Measurements from ENCODE around the gene FBXO24. TPM values are rescaled to one million over a fixed set of nuclear protein-coding genes. Genes with fewer than 3 reads are reported as not detected.

FBXO24 gene
- total and polyA plus RNA-seq, 9 of the 15 experiments (the other 6 are each of a cell fraction or from before 2014, with no cell fraction given) = 0.17 to 0.95 (median 0.50) TPM

- Histone ChIP-seq H2AFZ (ENCODE audit: low read depth, low read length) (no peak overlapping the region), H3K4me3 (no peak overlapping the region), H3K4me1 (replicated peaks in 1 of 2; ENCODE audit: control insufficient read depth in 2 of 2, insufficient read depth in 2 of 2, low read length in 2 of 2) (peaks cover 7 to 40% of the 10 kb centered on the region in 2 experiments; a peak in 4 of 5 replicates), H3K9me1 (ENCODE audit: control insufficient read depth, insufficient read depth, low read length) (peaks cover 7% of the 10 kb centered on the region), H3K9ac (ENCODE audit: insufficient read depth in 1 of 2, low read depth in 2 of 2, low read length in 2 of 2) (peak overlapping the region in 1 of 2 experiments; percentile 15; a peak in 1 of 4 replicates), H3K36me3 (ENCODE audit: control insufficient read depth, insufficient read depth, low read length) (peaks cover 2% of the 10 kb centered on the region; the same call in 1 of the 3 replicates), H3K9me3 (replicated peaks; ENCODE audit: control insufficient read depth, insufficient read depth, low read depth, low read length) (no peaks in the 10 kb centered on the region), H3K4me2 (ENCODE audit: insufficient read depth, low read length) (no peak overlapping the region), H4K20me1 (replicated peaks; ENCODE audit: control insufficient read depth, insufficient read depth, low read length) (peaks cover 11% of the 10 kb centered on the region), H3K79me2 (ENCODE audit: control insufficient read depth, insufficient read depth, low read length) (peaks cover 15% of the 10 kb centered on the region), H3K27ac (ENCODE audit: extremely low read depth, low read depth, low read length) (no peak overlapping the region), H3K27me3 (ENCODE audit: control insufficient read depth in 2 of 2, insufficient read depth in 2 of 2, low read length in 2 of 2) (no peaks in the 10 kb centered on the region)
- 84% methylated on average over 7 of the region's 7 CpGs for WGBS (ENCODE audit: insufficient coverage, low coverage, missing lambda C conversion rate)
- FAIRE-seq = no peak
- CTCF ChIA-PET (ENCODE audit: low intra/inter-chr PET ratio) = no interaction called here
- in situ Hi-C loops (cut with MboI) = no loop called here
- no peak for DNase-seq (ENCODE audit: extremely low read depth in 1 of 4, low spot score in 3 of 4)
- no peak for ATAC-seq
- intact Hi-C loops (cut with micrococcal nuclease) = no loop called here
- no peak for TF ChIP-seq STAT6 (CRISPR knock-in tag; IDR thresholded peaks at IDR 0.05)
- 0 out of 2 replicates have a peak, but pooled peaks have one; percentile 27 for TF ChIP-seq ZBTB7A (IDR thresholded peaks at IDR 0.05; ENCODE audit: borderline replicate concordance, control insufficient read depth, low read depth, low read length)
- POLR2A ChIA-PET = interaction anchor here (0.7 to 1.2 kb wide), 4 partner anchors 14 to 40 kb away, joined by 3 to 5 read pairs (median 4); partner anchors contain the start of gene MOSPD3
- no TSS peak for BruUV-seq (replicated peaks)
Observed at GRCh38 chr7:100589341-100589947, 3.3 kb downstream of the FBXO24 start.
